Stimulated activated CD4-positive, alpha-beta T cell treated with anti-CD3 and anti-CD28 coated beads, TNF-alpha, amount 100 ng/mL, for 24 hours (primary cell): Measurements from ENCODE around the gene NFATC1.
A peak's percentile ranks its signal among the peaks of the same experiment; 100 is the strongest.

Source experiments
- DNase-seq, 3 experiments: peaks; one replicate each; pipeline ENCODE4 v3.0.0-alpha.2; 2020; ENCODE audit warnings: low read depth in 3 of 3

Gene NFATC1

GRCh38 chr18:79404567-79404910 lies 8.8 kb downstream of the NFATC1 start:
- no peak for DNase-seq

- peak in 2 of 3 experiments; percentile 53 to 78 for DNase-seq
Observed at GRCh38 chr18:79405019-79405780, 9.5 kb downstream of the NFATC1 start.

- DNase-seq = peak; percentile 63 to 84 (median 69)
Observed at GRCh38 chr18:79405781-79406575, 10.2 kb downstream of the NFATC1 start.

DNA sequence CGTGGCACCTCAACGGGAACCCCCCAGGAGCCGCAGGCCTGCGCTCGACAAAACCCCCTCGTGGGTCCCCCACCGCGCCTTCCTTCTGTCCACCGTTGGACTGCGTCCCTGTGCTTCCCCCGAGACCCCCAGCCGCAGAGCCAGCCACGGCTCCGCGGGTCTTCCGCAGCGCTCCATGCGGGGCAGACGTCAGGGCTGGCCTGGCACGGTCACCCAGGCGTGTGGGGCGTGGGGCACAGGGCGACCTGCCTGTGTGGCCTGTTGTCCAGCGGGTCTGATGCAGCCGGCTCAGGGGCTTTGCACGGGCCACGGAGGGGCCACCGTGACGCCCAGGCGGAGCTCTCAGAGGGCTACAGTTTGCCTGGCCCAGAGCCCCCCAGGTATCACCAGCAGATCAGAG lies 11.0 kb downstream of the NFATC1 start:
- DNase-seq = no peak

DNA sequence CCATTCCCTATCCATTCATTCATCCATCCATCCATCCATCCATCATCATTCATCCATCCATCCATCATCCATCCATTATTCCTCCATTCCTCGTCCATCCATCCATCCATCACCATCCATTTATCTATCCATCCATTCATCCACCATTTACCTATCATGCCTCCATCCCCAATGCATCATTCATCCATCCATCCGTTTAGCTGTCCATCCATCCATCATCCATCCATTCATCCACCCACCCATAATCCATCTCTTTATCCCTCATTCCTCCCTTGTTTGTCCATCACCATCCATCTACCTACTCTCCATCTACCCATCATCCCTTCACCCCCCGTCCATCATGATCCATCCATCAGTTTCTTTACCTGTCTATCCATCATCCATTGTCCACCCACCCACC lies 13.6 kb downstream of the NFATC1 start:
- DNase-seq = no peak

GRCh38 chr18:79410171-79410641 lies 14.5 kb downstream of the NFATC1 start:
- DNase-seq = no peak

DNA sequence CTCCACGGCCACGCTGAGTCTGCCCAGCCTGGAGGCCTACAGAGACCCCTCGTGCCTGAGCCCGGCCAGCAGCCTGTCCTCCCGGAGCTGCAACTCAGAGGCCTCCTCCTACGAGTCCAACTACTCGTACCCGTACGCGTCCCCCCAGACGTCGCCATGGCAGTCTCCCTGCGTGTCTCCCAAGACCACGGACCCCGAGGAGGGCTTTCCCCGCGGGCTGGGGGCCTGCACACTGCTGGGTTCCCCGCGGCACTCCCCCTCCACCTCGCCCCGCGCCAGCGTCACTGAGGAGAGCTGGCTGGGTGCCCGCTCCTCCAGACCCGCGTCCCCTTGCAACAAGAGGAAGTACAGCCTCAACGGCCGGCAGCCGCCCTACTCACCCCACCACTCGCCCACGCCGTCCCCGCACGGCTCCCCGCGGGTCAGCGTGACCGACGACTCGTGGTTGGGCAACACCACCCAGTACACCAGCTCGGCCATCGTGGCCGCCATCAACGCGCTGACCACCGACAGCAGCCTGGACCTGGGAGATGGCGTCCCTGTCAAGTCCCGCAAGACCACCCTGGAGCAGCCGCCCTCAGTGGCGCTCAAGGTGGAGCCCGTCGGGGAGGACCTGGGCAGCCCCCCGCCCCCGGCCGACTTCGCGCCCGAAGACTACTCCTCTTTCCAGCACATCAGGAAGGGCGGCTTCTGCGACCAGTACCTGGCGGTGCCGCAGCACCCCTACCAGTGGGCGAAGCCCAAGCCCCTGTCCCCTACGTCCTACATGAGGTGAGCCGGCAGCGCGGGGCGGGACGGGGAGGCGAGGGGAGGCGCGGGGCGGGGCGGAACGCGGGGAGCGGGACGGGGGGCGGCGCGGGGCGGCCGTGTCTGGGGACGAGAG lies 15.2 kb downstream of the NFATC1 start:
- no peak for DNase-seq

GRCh38 chr18:79411614-79412526 lies 16.1 kb downstream of the NFATC1 start:
- no peak for DNase-seq

DNA sequence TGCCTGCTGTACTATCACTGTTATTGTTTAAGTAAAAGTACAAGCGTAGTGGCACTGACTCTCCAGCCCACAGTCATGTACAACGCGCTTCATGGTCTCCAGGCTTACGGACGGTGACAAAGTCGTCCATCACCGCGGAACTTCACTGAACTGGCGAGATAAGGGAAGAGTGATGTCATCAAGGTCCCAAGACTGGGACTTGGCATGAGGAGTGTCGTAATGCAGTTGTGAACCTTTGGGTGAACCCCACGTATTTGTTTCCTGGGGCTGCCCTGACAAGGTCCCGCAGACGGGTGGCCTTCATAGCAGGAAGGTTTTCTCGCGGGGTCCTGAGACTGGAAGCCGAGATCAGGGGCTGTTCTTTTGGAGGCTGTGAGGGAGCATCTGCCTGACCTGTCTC lies 17.3 kb downstream of the NFATC1 start:
- DNase-seq = no peak

DNA sequence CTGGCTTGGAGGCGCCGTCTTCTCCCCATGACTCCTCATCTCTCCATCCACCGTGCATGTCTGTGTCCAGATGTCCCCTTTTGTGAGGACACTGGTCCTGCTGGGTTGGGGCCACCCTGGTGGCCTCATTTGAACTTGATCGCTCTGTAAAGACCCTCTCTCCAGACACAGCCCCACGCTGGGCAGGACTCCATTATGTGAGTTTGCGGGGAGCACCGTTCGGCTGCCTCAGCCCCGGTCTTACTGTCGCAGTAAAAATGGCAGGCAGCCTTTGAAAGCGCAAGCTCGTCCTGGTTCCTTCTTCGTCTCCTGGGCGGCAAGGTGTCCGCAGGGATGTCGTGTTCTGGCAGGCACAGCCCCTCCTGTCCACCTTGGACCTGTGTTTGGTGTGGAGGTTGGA lies 17.7 kb downstream of the NFATC1 start:
- DNase-seq = no peak

- no peak for DNase-seq
Observed at GRCh38 chr18:79413901-79414300, 18.2 kb downstream of the NFATC1 start.

DNA sequence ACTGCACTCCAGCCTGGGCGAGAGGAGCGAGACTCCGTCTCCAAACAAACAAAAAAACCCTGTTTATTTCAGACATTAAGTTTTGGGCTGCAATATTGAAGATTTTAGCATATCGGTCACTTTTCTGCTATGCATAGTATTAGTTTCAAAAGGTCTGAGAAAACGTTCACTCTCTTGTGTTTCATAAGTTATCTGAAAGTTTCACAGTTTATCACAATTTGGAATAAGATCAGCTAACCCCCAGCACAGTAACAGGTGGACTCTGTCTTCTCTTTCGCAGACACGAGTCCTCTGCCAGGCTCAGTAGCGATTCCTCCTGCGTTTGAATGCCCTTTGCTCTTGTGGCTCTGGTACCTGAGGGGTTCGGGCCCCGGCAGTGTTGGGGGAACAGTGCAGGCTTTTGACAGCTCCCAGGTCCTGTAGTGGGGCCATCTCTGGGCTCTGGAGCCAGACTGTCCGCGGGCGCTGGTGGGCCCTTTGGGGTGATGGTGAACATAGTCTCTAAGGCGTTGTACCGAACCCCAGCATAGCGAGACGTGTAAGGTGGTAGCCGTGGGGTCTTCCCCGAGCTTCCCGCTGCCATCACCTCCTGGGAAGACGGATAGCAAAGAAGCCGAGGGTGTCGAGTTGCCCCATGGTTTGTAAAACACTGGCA lies 20.4 kb downstream of the NFATC1 start:
- no peak for DNase-seq

DNA sequence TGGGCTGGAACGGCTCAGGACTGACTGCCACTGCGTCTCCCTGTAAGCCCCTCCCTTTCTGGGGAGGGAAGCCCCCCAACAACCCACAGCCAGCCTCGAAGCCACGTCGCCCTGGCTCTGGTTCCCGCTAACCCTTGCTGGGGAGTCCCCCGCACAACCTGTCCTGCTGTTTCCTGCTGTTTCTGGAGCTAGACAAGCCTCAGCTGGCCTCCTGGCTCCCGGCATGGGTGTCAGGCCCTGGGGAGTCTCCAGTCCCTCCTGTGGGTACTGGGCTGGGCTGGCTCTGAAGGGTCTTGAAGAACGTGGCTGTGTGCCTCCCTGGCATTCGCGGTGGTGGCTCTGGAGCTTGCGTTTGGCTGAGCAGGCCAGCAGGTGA lies 20.9 kb downstream of the NFATC1 start:
- DNase-seq = no peak

DNA sequence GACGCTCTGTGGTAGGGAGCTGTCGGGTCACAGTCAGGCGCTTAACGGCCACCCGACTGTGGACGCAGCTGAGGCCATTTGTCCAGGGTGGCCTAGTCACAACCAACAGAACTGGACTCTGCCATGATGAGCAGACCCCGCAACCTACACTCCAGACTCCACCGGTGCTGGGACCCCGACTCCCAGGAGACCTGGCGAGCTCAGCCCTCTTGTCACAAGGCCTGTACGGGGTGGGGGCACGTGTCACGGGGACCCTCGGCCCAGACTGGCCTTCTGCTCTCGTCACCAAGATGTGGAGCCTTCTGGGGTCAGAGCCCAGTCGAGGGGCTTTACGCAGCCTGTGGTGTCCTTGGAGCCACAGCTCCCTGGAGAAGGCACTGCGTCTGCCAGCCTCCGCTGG lies 22.5 kb downstream of the NFATC1 start:
- no peak for DNase-seq

- no peak for DNase-seq
Observed at GRCh38 chr18:79418642-79419041, 22.9 kb downstream of the NFATC1 start.

DNA sequence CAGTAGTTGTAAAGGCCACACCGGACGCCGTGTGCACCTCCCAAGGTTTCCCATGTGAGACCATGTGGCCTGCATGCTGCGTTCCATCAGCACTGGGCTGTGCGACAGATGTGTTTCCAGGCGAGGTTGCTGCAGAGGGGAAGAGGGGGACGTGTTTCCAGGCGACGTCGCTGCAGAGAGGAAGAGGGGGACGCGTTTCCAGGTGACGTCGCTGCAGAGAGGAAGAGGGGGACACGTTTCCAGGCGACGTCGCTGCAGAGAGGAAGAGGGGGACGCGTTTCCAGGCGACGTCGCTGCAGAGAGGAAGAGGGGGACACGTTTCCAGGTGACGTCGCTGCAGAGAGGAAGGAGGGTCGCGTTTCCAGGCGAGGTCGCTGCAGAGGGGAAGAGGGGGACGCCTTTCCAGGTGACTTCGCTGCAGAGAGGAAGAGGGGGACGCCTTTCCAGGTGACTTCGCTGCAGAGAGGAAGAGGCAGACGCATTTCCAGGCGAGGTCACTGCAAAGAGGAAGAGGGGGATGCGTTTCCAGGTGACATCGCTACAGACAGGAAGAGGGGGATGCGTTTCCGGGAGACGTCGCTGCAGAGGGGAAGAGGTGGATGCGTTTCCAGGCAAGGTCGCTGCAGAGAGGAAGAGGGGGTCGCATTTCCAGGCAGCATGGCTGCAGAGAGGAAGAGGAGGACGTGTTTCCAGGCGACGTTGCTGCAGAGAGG lies 24.5 kb downstream of the NFATC1 start:
- DNase-seq = no peak

GRCh38 chr18:79421275-79421857 lies 25.6 kb downstream of the NFATC1 start:
- no peak for DNase-seq

DNA sequence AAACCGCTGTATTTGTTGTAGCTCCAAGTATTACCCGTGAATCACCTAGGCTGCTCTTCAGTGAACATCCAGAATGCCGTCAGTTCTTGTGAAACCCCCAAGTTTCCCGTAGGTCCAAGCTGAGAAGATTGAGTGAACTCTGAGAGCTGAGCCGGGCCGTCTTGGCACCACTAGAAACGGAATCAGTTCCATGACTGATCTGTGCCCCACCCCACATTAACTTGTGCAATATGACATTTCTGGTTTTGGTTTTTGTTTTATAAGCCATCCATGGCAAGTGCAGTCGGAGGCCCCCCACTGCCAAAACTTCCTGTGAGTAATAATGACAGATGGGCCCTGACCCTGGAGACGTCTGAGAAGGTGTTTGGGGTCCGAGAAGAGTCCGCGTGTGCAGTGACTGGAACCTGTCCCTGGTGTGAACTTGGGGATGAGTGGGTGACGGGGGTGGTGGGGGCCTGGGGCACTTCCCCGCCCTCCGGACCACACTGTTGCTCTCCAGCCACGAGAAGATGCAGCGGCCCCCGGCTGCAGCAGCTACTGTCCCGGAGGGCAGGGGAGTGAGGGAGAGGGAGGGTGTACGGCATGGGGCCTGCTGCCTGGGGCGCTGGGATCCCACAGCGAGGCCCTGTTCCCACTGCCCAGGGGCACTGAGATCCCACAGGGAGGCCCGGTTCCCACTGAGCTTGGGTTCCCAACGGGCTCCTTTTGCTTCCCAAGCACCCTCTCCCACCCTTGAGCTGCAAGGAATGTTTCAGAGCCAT lies 26.5 kb downstream of the NFATC1 start:
- DNase-seq = no peak

DNA sequence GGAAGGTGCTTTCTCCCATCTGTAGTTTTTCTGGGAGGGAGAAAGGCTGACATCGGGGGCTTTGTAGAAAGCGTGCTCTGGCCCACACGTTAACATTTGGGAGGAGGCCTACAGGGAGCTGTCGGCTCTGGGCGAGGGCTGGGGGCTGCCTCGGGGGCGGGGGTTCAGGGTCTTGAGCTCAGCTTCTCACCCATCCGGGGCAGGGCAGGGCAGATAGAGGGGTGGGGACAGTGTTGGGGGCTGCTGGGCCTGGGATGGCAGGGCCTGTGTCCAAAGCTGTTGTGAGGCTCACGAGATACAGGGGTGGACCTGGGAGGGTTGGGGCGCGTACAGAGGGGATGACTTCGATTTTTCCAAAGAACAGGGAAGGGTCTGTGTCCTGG lies 27.0 kb downstream of the NFATC1 start:
- DNase-seq = no peak
